Measurements from ENCODE around the gene PHC2.

The PHC2 gene

DNA sequence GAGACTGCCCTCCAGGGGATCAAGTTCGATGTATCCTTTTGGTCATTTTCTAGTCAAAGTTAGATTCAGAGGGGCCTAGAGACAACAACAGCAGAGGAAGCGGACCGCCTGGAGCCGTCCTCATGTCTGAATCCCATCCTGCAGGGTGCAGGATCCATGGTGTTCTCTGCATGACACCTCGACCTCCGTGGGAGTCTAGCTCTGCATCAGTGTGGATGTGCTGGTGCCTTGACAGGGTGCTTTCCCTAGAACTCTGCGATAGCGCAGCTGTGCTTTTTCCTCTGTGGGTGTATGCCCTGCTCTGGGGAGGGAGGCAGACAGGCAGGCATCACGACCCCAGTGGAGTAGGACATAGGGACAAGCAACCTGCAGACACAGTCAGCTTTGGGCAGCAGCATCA, 61.8 kb downstream of the PHC2 start:
- DNase-seq = no peak

- DNase-seq = no peak
Measured at GRCh38 chr1:33368431-33368830, 62.5 kb downstream of the PHC2 start.

GRCh38 chr1:33367485-33368405, 63.1 kb downstream of the PHC2 start:
- DNase-seq = peak; percentile 77

- no peak for DNase-seq
Measured at GRCh38 chr1:33366762-33367484, 64.0 kb downstream of the PHC2 start.

DNA sequence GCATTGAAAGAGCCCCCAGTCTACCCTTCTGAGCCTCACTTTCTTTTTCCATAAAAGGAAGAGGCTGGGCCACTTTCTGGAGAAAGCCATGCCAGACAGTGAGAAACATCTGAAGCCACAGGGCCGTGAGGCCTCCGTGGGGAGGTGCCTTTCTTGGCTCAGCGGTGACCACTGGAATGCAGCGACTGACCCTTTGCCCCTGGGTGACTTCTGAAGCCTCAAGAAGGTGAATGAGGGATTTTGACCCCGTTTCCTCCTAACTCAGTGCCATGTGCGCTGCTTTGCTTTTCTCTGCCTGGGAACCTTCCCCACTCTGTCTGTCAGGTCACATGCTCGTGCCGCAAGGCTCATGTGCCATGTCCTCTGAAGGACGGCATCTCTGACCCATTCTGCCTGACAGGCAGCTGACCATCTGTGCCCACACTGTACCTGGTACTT, 65.3 kb downstream of the PHC2 start:
- DNase-seq = no peak

GRCh38 chr1:33364565-33364918, 66.4 kb downstream of the PHC2 start:
- no peak for DNase-seq

GRCh38 chr1:33363470-33363861, 67.4 kb downstream of the PHC2 start:
- DNase-seq = no peak

DNA sequence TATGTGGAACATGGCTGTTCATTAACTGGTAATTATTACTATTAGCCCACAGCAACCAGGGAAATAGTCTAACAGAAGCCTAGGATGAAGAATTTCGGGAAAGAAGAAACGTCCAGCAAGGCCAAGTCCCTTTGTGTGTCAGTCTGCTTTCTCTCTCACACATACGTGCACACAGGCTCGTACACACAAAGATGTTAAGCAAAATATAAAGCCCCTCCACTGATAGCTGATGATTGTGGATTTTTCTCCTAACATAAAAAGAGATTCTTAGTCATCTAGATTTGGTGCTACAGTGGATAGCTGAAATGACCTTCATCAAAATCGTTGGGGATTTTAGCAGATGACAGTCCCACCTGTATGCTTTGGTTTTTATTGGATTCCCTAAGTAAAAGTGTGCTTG, 67.9 kb downstream of the PHC2 start:
- DNase-seq = no peak

- DNase-seq = no peak
Measured at GRCh38 chr1:33361532-33362235, 69.2 kb downstream of the PHC2 start.

DNA sequence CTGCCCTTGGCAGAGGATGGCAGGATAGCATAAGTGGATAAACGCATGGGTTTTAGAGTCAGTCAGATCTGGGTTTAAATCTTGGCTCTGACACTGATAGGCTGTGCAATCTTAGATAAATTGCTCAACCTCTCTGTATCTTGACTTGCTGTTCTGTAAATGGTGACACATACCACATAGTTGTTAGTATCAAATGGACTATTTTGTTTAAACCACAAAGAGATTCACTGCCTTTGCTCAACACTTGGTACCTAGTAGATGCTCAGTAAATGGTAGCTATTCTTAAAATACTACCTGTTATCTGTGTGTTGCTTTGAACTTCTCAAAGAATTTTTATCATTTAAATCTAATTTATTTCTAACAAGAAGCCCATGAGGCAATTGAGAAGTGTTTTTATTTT, 70.5 kb downstream of the PHC2 start:
- DNase-seq = no peak

DNA sequence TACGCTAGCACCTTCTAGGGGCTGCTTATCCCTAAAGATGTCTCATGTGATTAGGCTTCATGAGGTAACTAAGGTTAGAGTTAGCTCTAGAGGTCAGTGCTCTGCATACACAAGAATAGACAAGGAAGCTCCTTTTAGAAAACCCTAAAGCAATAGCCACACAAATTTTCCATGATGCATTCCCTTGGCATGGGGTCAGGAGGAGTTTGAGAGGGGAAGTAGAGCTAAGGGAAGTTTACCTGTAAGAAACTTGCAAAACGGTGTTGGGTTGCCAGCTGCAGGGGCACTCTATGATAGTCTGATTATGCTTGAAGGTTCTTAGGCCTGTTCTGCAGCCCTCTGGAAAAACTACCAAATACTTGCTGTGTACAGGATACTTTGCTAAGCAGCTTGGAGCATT, 71.0 kb downstream of the PHC2 start:
- no peak for DNase-seq

GRCh38 chr1:33358795-33359503, 71.9 kb downstream of the PHC2 start:
- DNase-seq = no peak

DNA sequence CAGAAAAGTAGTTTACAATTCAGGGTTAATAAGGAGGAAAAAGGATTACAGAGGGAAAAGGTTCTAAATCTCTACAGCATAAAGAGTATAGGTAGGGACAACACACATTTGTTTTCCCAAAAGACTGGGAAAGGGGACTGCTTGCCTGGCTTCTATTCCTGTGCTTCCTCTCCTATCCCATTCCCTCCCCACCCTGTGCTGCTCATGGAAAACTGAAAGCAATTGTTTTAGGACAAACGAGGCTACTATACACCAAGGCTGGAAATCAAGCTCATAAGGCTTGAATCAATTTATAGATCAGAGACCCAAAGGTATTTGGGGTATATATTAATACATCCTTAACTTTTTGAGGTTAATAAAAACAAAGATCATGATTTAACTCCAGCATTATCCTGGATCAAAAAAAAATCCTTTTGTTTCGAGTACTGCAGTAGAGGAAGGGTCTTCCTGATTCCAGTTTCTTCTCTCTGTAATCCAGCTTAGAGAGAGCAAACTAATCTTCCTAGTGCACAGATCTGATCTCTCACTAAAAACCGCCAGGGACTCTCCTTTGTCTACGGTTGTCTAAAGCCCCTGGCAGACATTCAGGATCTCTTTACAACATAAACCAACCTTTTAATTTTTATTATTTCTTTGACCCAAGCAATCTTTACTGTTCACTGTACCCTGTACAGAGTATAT, 72.6 kb downstream of the PHC2 start:
- DNase-seq = no peak

GRCh38 chr1:33357099-33357498, 73.8 kb downstream of the PHC2 start:
- no peak for DNase-seq

DNA sequence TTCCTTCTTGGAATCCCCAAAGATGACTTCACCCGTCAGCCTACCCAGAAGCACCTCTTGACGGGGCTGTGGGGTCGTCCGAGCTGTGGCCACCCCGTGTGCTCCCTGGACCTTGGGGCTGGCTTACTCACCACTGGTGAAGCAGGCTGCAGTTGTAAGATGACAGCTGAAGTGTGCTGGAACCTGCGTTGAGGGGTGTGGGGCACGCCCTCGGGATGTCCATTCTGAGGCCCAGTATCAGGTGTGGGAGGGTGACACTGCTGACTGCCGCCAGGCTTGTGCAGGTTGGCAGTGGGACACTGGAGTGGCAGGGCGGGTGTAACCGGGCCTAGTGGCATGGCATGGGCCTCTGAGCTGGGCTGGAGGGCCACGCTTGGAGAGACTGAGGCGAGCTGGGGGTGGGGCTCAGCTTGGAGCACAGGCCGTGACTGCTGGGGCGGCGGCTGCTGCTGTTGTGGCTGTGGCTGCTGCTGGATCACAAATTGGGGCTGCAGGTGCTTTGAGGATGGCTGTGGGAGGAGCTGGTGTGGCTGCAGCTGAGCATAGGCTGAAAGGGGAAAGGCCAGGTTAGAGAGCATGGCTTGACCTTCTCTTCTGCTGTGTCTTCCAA, 76.1 kb downstream of the PHC2 start:
- no peak for DNase-seq

DNA sequence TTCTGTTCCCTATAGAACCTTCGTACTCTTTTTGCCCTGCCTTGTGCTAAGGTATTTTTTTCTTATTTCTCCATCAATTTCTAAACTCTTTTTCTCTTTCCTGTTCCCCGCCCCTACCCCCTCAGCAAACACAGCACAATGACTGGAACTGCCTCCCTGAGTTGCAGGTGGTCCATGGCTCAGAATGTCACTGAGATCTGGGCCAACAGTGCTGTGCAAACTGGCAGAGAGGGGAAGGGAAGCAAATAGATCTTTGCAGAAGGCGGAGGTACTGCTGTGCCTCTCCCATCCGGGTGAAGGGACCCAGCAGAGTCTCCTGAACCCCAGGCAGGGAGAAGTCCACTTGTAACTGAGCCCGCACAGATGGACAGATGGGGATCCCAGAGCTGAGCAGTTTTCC, 77.4 kb downstream of the PHC2 start:
- no peak for DNase-seq

DNA sequence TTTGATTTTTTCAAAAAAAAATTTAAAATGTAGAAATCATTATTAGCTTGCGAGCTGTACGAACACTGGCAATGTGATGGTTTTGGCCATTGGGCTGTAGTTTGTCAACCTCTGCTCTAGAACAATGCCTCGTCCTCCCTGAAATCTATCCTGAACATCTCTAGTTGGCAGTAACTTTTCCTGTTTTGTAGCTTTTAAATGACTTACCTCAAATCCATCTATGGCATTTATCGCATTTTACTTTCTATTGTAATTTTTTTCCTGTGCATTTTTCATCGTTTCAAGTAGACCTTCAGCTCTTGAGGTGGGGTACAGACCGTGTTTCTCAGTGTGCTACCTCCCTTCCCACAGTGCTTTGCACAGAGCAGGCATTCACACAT, 79.6 kb downstream of the PHC2 start:
- no peak for DNase-seq

DNA sequence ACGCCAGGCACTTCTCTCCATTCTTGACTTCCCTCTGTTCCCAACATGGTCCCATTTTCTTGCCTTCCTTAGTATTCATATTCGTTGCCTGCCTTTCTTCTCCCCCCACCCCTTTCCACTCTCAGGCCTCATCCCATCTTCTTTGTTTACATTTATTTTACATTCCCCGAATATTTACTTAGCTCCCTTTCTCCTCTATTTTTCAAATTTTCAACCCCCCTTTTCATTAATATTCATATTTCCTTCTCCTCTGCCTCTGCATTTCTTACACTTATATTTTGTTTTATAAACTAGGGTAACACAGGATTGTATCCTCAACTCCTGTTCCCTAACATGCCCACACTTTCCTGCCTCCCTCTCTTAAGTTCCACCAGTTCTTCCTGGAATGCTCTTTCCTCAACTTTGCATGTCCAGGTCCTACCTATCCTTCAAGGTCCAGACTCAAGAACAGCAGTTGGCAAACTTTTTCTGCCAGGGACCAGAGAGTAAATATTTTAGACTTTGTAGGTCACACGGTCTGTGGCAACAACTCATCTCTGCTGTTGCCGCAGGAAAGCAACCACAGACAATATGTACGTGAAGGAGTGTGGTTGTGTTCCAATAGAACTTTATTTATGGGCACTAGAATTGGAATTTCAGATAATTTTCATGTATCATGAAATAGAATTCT, 80.1 kb downstream of the PHC2 start:
- DNase-seq = no peak

DNA sequence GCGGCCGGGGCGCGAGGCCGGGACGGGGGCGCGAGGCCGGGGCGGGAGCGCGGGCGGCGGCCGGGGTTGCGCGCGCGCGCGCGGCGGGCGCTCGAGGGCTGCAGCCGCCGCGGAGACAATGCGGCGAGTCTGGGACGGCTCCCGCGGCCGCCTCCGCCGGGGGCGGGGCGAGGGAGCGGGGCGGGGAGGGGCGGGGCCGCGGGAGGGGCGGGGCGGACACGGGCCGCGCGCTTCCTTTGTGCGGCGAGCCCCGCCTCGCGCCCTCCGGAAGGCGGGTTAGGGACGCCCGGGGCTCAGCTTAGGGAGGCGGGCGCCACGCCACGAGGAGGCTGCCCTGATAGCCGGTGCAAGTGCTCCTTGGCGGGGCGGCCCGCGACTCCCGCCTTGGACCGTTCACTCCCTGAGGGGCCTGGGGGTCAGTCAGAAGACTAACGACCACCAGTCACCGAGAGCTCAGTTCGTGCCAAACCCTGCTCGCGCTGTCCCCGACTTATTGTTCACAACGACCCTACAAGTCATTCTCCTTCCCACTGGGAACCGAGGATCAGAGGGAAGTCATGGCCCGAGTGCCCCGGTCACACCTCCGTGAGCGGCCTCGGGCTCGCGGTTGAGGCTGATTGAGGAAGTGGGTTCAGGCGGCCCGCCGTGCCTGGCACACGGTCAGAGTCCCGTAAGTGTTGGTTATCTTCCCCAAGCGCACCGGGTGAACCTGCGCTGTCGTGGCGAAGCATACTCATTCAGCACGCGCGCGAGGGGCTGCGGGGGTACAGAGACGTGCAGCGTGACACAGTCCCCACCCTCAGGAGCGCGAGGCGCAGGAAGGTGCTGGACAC, 80.9 kb downstream of the PHC2 start:
- DNase-seq = peak; percentile 81

GRCh38 chr1:33349081-33349759, 81.7 kb downstream of the PHC2 start:
- peak; percentile 13 for DNase-seq
